ENCODE measurements around the gene MTURN. TPM values are rescaled to one million over a fixed set of nuclear protein-coding genes. Genes with fewer than 3 reads are reported as not detected.

MTURN gene
- total RNA-seq, 1 experiment from 2014 or later = 2.2 TPM

GRCh38 chr7:30196408-30196807 is 61.6 kb downstream of the MTURN start:
- no peaks in the 10 kb centered on the region for H3K27me3 ChIP-seq (replicated peaks; ENCODE audit: control insufficient read depth, insufficient read depth, low read length)
- Mint-ChIP-seq H3K4me3 (ENCODE audit: unreplicated experiment) (no peak overlapping the region), H3K27me3 (ENCODE audit: insufficient read depth, unreplicated experiment) (peaks cover 3% of the 10 kb centered on the region), H3K4me1 (ENCODE audit: low read depth, unreplicated experiment) (no peaks in the 10 kb centered on the region), H3K36me3 (ENCODE audit: insufficient read depth, unreplicated experiment) (no peaks in the 10 kb centered on the region), H3K27ac (ENCODE audit: unreplicated experiment) (no peak overlapping the region), H3K9me3 (ENCODE audit: unreplicated experiment) (peaks cover 42% of the 10 kb centered on the region)
- no peaks in the 10 kb centered on the region for H3K4me1 ChIP-seq
- DNase-seq = no peak
- ChIA-PET CTCF (no interaction called here), POLR2A (no interaction called here)
- H3K9me3 ChIP-seq = peaks cover 26% of the 10 kb centered on the region
- H3K4me3 ChIP-seq (ENCODE audit: low read depth, low read length) = no peak overlapping the region
- no TSS peak for BruUV-seq (replicated peaks)
- intact Hi-C loops (cut with micrococcal nuclease; ENCODE audit: unreplicated experiment) = no loop called here
- H3K36me3 ChIP-seq (ENCODE audit: control insufficient read depth, insufficient read depth, low read length) = no peaks in the 10 kb centered on the region
- TF ChIP-seq, protein P1, sequence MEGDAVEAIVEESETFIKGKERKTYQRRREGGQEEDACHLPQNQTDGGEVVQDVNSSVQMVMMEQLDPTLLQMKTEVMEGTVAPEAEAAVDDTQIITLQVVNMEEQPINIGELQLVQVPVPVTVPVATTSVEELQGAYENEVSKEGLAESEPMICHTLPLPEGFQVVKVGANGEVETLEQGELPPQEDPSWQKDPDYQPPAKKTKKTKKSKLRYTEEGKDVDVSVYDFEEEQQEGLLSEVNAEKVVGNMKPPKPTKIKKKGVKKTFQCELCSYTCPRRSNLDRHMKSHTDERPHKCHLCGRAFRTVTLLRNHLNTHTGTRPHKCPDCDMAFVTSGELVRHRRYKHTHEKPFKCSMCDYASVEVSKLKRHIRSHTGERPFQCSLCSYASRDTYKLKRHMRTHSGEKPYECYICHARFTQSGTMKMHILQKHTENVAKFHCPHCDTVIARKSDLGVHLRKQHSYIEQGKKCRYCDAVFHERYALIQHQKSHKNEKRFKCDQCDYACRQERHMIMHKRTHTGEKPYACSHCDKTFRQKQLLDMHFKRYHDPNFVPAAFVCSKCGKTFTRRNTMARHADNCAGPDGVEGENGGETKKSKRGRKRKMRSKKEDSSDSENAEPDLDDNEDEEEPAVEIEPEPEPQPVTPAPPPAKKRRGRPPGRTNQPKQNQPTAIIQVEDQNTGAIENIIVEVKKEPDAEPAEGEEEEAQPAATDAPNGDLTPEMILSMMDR (IDR thresholded peaks at IDR 0.05; ENCODE audit: insufficient read depth in 1 of 2, low read depth in 1 of 2, low read length in 1 of 2, severe bottlenecking in 1 of 2, unreplicated experiment in 1 of 2) = no peak

- no peak overlapping the region for H3K4me3 ChIP-seq (ENCODE audit: low read depth, low read length)
- TF ChIP-seq, protein P1 (IDR thresholded peaks at IDR 0.05; ENCODE audit: insufficient read depth in 1 of 2, low read depth in 1 of 2, low read length in 1 of 2, severe bottlenecking in 1 of 2, unreplicated experiment in 1 of 2) = no peak
- POLR2A ChIA-PET = no interaction called here
- Mint-ChIP-seq H3K4me3 (ENCODE audit: unreplicated experiment) (no peak overlapping the region), H3K9me3 (ENCODE audit: unreplicated experiment) (peaks cover 42% of the 10 kb centered on the region), H3K4me1 (ENCODE audit: low read depth, unreplicated experiment) (no peaks in the 10 kb centered on the region), H3K27ac (ENCODE audit: unreplicated experiment) (no peak overlapping the region), H3K36me3 (ENCODE audit: insufficient read depth, unreplicated experiment) (no peaks in the 10 kb centered on the region), H3K27me3 (ENCODE audit: insufficient read depth, unreplicated experiment) (peaks cover 3% of the 10 kb centered on the region)
- H3K36me3 ChIP-seq (ENCODE audit: control insufficient read depth, insufficient read depth, low read length) = no peaks in the 10 kb centered on the region
- H3K4me1 ChIP-seq = no peaks in the 10 kb centered on the region
- BruUV-seq (replicated peaks) = no TSS peak
- intact Hi-C loops (cut with micrococcal nuclease; ENCODE audit: unreplicated experiment) = no loop called here
- DNase-seq = no peak
- no peaks in the 10 kb centered on the region for H3K27me3 ChIP-seq (replicated peaks; ENCODE audit: control insufficient read depth, insufficient read depth, low read length)
- CTCF ChIA-PET = no interaction called here
- peaks cover 26% of the 10 kb centered on the region for H3K9me3 ChIP-seq
Observed at GRCh38 chr7:30197438-30197837, 62.7 kb downstream of the MTURN start.

- Mint-ChIP-seq H3K4me3 (ENCODE audit: unreplicated experiment) (no peak overlapping the region), H3K36me3 (ENCODE audit: insufficient read depth, unreplicated experiment) (no peaks in the 10 kb centered on the region), H3K9me3 (ENCODE audit: unreplicated experiment) (peaks cover 42% of the 10 kb centered on the region), H3K27ac (ENCODE audit: unreplicated experiment) (no peak overlapping the region), H3K4me1 (ENCODE audit: low read depth, unreplicated experiment) (no peaks in the 10 kb centered on the region), H3K27me3 (ENCODE audit: insufficient read depth, unreplicated experiment) (peaks cover 3% of the 10 kb centered on the region)
- TF ChIP-seq, protein P1 (IDR thresholded peaks at IDR 0.05; ENCODE audit: insufficient read depth in 1 of 2, low read depth in 1 of 2, low read length in 1 of 2, severe bottlenecking in 1 of 2, unreplicated experiment in 1 of 2) = no peak
- Histone ChIP-seq H3K4me1 (no peaks in the 10 kb centered on the region), H3K36me3 (ENCODE audit: control insufficient read depth, insufficient read depth, low read length) (no peaks in the 10 kb centered on the region), H3K27me3 (replicated peaks; ENCODE audit: control insufficient read depth, insufficient read depth, low read length) (no peaks in the 10 kb centered on the region), H3K4me3 (ENCODE audit: low read depth, low read length) (no peak overlapping the region), H3K9me3 (peaks cover 26% of the 10 kb centered on the region)
- DNase-seq = no peak
- ChIA-PET CTCF (no interaction called here), POLR2A (no interaction called here)
- BruUV-seq (replicated peaks) = no TSS peak
- intact Hi-C loops (cut with micrococcal nuclease; ENCODE audit: unreplicated experiment) = no loop called here
Observed at GRCh38 chr7:30199271-30199670, 64.5 kb downstream of the MTURN start.

All from Caco-2 (cell line).